Measurements from ENCODE around the gene TTC21B. TPM values are rescaled to one million over a fixed set of nuclear protein-coding genes. Genes with fewer than 3 reads are reported as not detected.

The TTC21B gene
- total and polyA plus RNA-seq, 9 of the 15 experiments (the other 6 are each of a cell fraction or from before 2014, with no cell fraction given) = 5.2 to 34.9 (median 18.5) TPM

GRCh38 chr2:165953655-165954606 is at the start of gene TTC21B (continued):
- peak in 1 of 2 experiments; percentile 73; a peak in 1 of 4 replicates for TF ChIP-seq ZNF639 (CRISPR knock-in tag; conservative IDR thresholded peaks at IDR 0.05 in 1 of 2, IDR thresholded peaks at IDR 0.05 in 1 of 2)
- TF ChIP-seq ZNF12 (CRISPR knock-in tag; IDR thresholded peaks at IDR 0.05) = 0 out of 2 replicates have a peak, but pooled peaks have one; percentile 23
- peak; percentile 64; the same call in 1 of the 2 replicates for TF ChIP-seq ZNF589 (CRISPR knock-in tag; IDR thresholded peaks at IDR 0.05; ENCODE audit: low read depth)
- TF ChIP-seq RBM39 (optimal IDR thresholded peaks at IDR 0.05; ENCODE audit: low read depth, low read length) = no peak
- TF ChIP-seq THRB (CRISPR knock-in tag; conservative IDR thresholded peaks at IDR 0.05) = 0 out of 2 replicates have a peak, but pooled peaks have one; percentile 49
- TF ChIP-seq PHF21A (IDR thresholded peaks at IDR 0.05; ENCODE audit: borderline replicate concordance, low read depth) = peak; percentile 83; the same call in 1 of the 2 replicates
- 0 out of 2 replicates have a peak, but pooled peaks have one; percentile 44 for TF ChIP-seq ESRRA (IDR thresholded peaks at IDR 0.05; ENCODE audit: borderline replicate concordance, low read depth)
- peak; percentile 42; the same call in 1 of the 2 replicates for TF ChIP-seq MYBL2 (IDR thresholded peaks at IDR 0.05; ENCODE audit: low read depth)
- TF ChIP-seq MYBL2 (CRISPR knock-in tag; IDR thresholded peaks at IDR 0.05; ENCODE audit: borderline replicate concordance) = no peak
- peak; percentile 76 to 93; a peak in 3 of 4 replicates for TF ChIP-seq UBTF (IDR thresholded peaks at IDR 0.05; ENCODE audit: borderline replicate concordance in 1 of 2, low read depth in 2 of 2, low read length in 2 of 2)
- no peak for TF ChIP-seq ZNF584 (CRISPR knock-in tag; IDR thresholded peaks at IDR 0.05; ENCODE audit: low read depth)
- TF ChIP-seq PATZ1 (CRISPR knock-in tag; IDR thresholded peaks at IDR 0.05; ENCODE audit: borderline replicate concordance) = no peak
- no peak for TF ChIP-seq ZNF77 (CRISPR knock-in tag; IDR thresholded peaks at IDR 0.05)
- TF ChIP-seq ZNF274 (IDR thresholded peaks at IDR 0.05; ENCODE audit: borderline replicate concordance, low read depth, low read length) = no peak
- TF ChIP-seq E2F4 (CRISPR knock-in tag; IDR thresholded peaks at IDR 0.05; ENCODE audit: low read depth) = peak; percentile 93
- TF ChIP-seq MCM5 (IDR thresholded peaks at IDR 0.05; ENCODE audit: low read depth) = no peak
- no peak for TF ChIP-seq ZSCAN32 (CRISPR knock-in tag; IDR thresholded peaks at IDR 0.05)

Data from K562 (cell line).